ENCODE results near the gene LRRC58.

The LRRC58 gene

DNA sequence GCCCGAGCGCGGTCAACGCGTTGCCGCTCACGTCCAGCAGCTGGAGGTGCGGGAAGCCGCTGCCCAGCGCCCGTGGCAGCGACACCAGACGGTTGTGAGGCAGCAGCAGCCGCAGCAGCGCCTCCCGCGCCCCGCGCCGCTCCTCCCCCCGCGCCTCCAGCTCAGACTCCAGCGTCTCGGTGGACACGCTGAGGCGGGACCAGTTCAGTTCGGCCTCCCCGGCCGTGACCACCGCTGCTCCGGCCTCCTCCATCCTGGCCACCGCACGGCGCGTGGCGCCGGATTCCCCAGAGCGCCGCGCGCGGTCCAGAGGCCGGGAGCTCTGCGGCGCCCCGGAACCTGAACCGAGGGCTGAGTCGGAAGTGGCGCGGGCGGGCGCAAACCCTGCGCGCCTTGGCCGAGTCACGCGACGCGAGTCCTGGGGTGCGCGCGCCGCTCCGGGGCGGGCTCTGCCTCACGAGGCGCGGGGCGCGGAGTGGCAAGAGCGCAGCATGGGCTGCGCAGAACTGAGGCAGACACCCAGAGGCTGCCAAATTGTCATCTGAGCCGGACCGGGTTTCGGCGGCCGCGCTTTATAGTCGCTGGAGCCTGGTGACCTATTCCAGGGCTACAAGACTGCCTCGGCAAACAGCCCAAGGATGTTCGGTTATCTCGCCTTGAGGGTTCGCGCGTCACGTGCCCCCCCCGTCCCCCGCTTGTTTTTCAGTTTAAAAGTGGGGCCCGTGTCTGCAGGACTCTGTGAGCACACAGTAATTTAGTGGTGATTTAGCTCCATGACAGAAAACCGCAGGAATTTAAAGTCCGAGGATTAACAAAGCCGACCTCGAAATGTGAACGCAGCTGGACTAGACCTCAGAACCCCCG lies at the start of gene LRRC58:
Gene LRRC58, minus strand, starts transcription at position 364 of the 864 bp plus-strand sequence. Its CDS starts 111 bp downstream, at position 253.
- Histone ChIP-seq H2AFZ (peak within 1 kb of the TSS; percentile 95), H3K27ac (peak within 1 kb of the TSS; percentile 83), H3K9me3 (ENCODE audit: control insufficient read depth, low read length) (no peaks in the 10 kb centered on the region), H3K4me2 (ENCODE audit: low read length) (peak within 1 kb of the TSS; percentile 54), H3K27me3 (ENCODE audit: control insufficient read depth, insufficient read depth, low read length) (no peaks in the 10 kb centered on the region), H3K4me3 (ENCODE audit: low read depth, low read length) (peak within 1 kb of the TSS; percentile 57), H3K79me2 (peaks cover 12% of the 10 kb centered on the region), H3K4me1 (peaks cover 3% of the 10 kb centered on the region), H3K9ac (peak within 1 kb of the TSS; percentile 64), H3K36me3 (ENCODE audit: control insufficient read depth, insufficient read depth, low read length) (no peaks in the 10 kb centered on the region)
- TF ChIP-seq, protein P1, sequence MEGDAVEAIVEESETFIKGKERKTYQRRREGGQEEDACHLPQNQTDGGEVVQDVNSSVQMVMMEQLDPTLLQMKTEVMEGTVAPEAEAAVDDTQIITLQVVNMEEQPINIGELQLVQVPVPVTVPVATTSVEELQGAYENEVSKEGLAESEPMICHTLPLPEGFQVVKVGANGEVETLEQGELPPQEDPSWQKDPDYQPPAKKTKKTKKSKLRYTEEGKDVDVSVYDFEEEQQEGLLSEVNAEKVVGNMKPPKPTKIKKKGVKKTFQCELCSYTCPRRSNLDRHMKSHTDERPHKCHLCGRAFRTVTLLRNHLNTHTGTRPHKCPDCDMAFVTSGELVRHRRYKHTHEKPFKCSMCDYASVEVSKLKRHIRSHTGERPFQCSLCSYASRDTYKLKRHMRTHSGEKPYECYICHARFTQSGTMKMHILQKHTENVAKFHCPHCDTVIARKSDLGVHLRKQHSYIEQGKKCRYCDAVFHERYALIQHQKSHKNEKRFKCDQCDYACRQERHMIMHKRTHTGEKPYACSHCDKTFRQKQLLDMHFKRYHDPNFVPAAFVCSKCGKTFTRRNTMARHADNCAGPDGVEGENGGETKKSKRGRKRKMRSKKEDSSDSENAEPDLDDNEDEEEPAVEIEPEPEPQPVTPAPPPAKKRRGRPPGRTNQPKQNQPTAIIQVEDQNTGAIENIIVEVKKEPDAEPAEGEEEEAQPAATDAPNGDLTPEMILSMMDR (IDR thresholded peaks at IDR 0.05), result peak; percentile 21

DNA sequence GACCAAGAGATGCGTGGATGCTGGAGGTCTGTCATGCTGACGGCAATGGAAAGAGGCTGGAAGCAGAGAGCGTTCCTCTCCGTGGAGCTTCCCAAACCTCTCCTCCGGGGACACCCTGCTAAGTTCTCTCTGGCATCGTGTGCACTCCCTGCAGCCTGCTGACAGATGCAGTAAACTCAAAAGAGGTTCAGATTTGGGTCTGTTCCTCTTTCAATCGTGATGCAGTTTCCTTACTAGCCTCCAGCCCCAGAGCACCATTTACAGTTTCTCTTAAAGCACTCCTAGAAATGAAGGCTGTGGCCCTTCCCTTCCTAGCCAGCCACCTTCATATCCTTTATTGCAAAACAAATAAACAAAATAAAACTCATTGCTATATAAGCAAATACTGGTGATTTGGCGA lies 47.3 kb upstream of the LRRC58 start:
- H2AFZ ChIP-seq, result no peak overlapping the region
- no peak overlapping the region for H3K4me2 ChIP-seq (ENCODE audit: low read length)
- H3K4me1 ChIP-seq, result no peaks in the 10 kb centered on the region
- TF ChIP-seq, protein P1 (IDR thresholded peaks at IDR 0.05), result no peak
- H3K27ac ChIP-seq, result no peak overlapping the region
- H3K27me3 ChIP-seq (ENCODE audit: control insufficient read depth, insufficient read depth, low read length), result no peaks in the 10 kb centered on the region
- H3K4me3 ChIP-seq (ENCODE audit: low read depth, low read length), result no peak overlapping the region
- H3K9me3 ChIP-seq (ENCODE audit: control insufficient read depth, low read length), result no peaks in the 10 kb centered on the region
- no peaks in the 10 kb centered on the region for H3K79me2 ChIP-seq
- H3K36me3 ChIP-seq (ENCODE audit: control insufficient read depth, insufficient read depth, low read length), result no peaks in the 10 kb centered on the region
- no peak overlapping the region for H3K9ac ChIP-seq

DNA sequence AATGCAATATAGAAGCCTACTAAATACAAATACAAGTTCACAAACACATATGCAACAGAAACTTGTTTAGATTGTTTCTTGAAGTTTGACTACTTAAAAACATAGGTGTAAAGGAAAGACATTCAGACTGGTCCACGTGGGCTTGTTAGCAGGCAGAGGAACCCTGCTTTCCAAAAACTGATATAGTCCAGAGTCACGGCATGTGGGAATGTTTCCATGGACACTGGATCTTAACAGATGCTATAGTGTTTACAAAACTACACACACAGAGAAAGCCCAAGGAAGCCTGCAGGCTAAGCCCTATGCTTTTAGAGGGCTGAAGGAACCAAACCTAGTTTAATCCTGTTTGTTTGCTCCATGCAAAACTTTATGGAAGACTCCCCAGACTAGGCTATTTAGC lies 45.2 kb upstream of the LRRC58 start:
- no peaks in the 10 kb centered on the region for H3K9me3 ChIP-seq (ENCODE audit: control insufficient read depth, low read length)
- H3K36me3 ChIP-seq (ENCODE audit: control insufficient read depth, insufficient read depth, low read length), result no peaks in the 10 kb centered on the region
- no peak overlapping the region for H3K4me3 ChIP-seq (ENCODE audit: low read depth, low read length)

DNA sequence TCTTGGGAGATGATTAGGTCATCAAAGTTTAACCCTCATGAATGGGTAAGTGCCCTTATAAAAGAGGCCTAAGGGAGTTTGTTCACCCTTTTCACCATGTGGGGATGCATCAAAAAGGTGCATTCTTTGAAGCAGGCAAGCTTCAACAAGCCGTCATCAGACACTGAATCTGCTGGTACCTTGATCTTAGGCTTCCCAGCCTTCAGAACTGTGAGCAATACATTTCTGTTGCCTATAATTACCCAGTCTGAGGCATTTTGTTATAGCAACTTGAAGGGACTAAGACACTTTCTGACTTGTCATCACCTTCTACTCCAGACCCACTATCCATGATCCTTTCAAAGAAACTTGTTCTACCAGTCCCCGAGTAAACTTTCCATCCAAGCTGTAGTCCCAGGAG lies 44.6 kb upstream of the LRRC58 start:
- Histone ChIP-seq H3K4me3 (ENCODE audit: low read depth, low read length) (no peak overlapping the region), H3K27ac (no peak overlapping the region), H3K9ac (no peak overlapping the region), H3K4me2 (ENCODE audit: low read length) (no peak overlapping the region), H3K36me3 (ENCODE audit: control insufficient read depth, insufficient read depth, low read length) (no peaks in the 10 kb centered on the region), H3K9me3 (ENCODE audit: control insufficient read depth, low read length) (no peaks in the 10 kb centered on the region), H3K27me3 (ENCODE audit: control insufficient read depth, insufficient read depth, low read length) (no peaks in the 10 kb centered on the region), H3K79me2 (no peaks in the 10 kb centered on the region), H2AFZ (no peak overlapping the region), H3K4me1 (no peaks in the 10 kb centered on the region)
- TF ChIP-seq, protein P1 (IDR thresholded peaks at IDR 0.05), result no peak

More for the DNA sequence above, 45.2 kb upstream of the LRRC58 start:
- Histone ChIP-seq H3K9ac (no peak overlapping the region), H3K27ac (no peak overlapping the region), H2AFZ (no peak overlapping the region), H3K4me1 (no peaks in the 10 kb centered on the region), H3K4me2 (ENCODE audit: low read length) (no peak overlapping the region), H3K79me2 (no peaks in the 10 kb centered on the region), H3K27me3 (ENCODE audit: control insufficient read depth, insufficient read depth, low read length) (no peaks in the 10 kb centered on the region)
- TF ChIP-seq, protein P1 (IDR thresholded peaks at IDR 0.05), result no peak
